HUES48 (cell line): ENCODE measurements around the gene CPNE4.

Experiments used
- H3K27ac ChIP-seq: one replicate; pipeline ENCODE4 v1.7.0; 2013; ENCODE audit warnings: low read depth, low read length, inconsistent platforms
- H3K27me3 ChIP-seq: 2 replicates; pipeline ENCODE4 v1.6.1; 2013; ENCODE audit warnings: mild to moderate bottlenecking, low read length; ENCODE audit not compliant: control insufficient read depth, insufficient read depth
- H3K36me3 ChIP-seq: 2 replicates; pipeline ENCODE4 v1.6.1; 2013; ENCODE audit warnings: low read length; ENCODE audit not compliant: control insufficient read depth, insufficient read depth
- H3K4me1 ChIP-seq: 2 replicates; pipeline ENCODE4 v1.6.1; 2013; ENCODE audit warnings: mild to moderate bottlenecking, low read length; ENCODE audit not compliant: control insufficient read depth, insufficient read depth
- H3K4me3 ChIP-seq: 2 replicates; pipeline ENCODE4 v1.5.1; 2013; ENCODE audit warnings: mild to moderate bottlenecking, low read depth, low read length
- H3K9ac ChIP-seq: 2 replicates; pipeline ENCODE4 v1.6.1; 2013; ENCODE audit warnings: mild to moderate bottlenecking, low read depth, low read length, moderate library complexity
- H3K9me3 ChIP-seq: 2 replicates; pipeline ENCODE4 v1.6.1; 2013; ENCODE audit warnings: low read length; ENCODE audit not compliant: control insufficient read depth, insufficient read depth

CPNE4 gene

DNA sequence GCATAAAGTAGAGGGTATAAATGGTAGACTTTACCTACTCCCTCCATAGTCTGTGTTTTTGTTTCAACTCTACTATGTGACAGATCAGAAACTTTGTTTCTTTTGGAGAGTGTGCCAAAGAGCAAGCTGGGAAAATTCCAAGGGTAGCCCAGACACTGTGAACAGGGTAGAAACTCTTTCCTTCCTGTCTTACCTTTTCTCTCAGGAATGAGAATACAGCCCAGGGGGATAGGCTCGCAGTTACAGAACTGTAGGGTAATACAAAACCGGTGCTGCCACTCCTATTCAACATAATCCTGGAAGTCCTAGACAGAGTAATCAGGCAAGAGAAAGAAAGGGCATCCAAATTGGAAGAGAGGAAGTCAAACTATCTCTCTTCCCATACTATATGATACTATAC, 256.3 kb downstream of the CPNE4 start:
- no peak overlapping the region for H3K4me3 ChIP-seq
- no peak overlapping the region for H3K27ac ChIP-seq
- no peak overlapping the region for H3K9ac ChIP-seq
- no peaks in the 10 kb centered on the region; the same call in 1 of the 2 replicates for H3K9me3 ChIP-seq
- H3K27me3 ChIP-seq: no peaks in the 10 kb centered on the region
- no peaks in the 10 kb centered on the region for H3K4me1 ChIP-seq
- H3K36me3 ChIP-seq: no peaks in the 10 kb centered on the region

DNA sequence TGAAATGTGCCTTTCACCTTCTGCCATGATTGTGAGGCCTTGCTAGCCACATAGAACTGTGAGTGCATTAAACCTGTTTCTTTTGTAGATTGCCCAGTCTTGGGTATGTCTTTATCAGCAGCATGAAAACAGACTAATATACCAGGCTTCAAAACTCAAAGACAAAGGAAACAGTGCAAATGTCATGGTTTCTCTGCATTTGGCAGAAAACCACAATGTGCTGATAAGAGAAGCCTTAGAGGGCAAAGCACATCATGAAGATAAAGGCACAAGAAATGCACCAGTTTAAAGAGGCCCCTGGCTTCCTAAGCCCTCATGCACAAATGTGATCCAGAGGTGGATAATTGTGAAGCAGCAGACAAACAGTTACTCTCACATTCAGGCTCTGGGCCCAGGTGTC, 259.2 kb downstream of the CPNE4 start:
- Histone ChIP-seq H3K4me3 (no peak overlapping the region), H3K27ac (no peak overlapping the region), H3K27me3 (no peaks in the 10 kb centered on the region), H3K36me3 (no peaks in the 10 kb centered on the region), H3K9ac (no peak overlapping the region), H3K4me1 (no peaks in the 10 kb centered on the region), H3K9me3 (no peaks in the 10 kb centered on the region; the same call in 1 of the 2 replicates)

- H3K4me1 ChIP-seq: no peaks in the 10 kb centered on the region
- no peak overlapping the region for H3K27ac ChIP-seq
- H3K9me3 ChIP-seq: no peaks in the 10 kb centered on the region
- H3K36me3 ChIP-seq: no peaks in the 10 kb centered on the region
- no peak overlapping the region for H3K4me3 ChIP-seq
- no peaks in the 10 kb centered on the region for H3K27me3 ChIP-seq
- H3K9ac ChIP-seq: no peak overlapping the region
Measured at GRCh38 chr3:131772269-131773026, 262.4 kb downstream of the CPNE4 start.

- H3K27me3 ChIP-seq: no peaks in the 10 kb centered on the region
- no peak overlapping the region for H3K4me3 ChIP-seq
- H3K9me3 ChIP-seq: no peaks in the 10 kb centered on the region
- no peak overlapping the region for H3K27ac ChIP-seq
- H3K4me1 ChIP-seq: no peaks in the 10 kb centered on the region
- H3K9ac ChIP-seq: no peak overlapping the region
- H3K36me3 ChIP-seq: no peaks in the 10 kb centered on the region
Measured at GRCh38 chr3:131762981-131763564, 271.7 kb downstream of the CPNE4 start.

- Histone ChIP-seq H3K27me3 (no peaks in the 10 kb centered on the region), H3K9ac (no peak overlapping the region), H3K4me3 (no peak overlapping the region), H3K4me1 (no peaks in the 10 kb centered on the region), H3K27ac (no peak overlapping the region), H3K9me3 (no peaks in the 10 kb centered on the region), H3K36me3 (no peaks in the 10 kb centered on the region)
Measured at GRCh38 chr3:131756405-131756804, 278.4 kb downstream of the CPNE4 start.

GRCh38 chr3:131755380-131755779, 279.4 kb downstream of the CPNE4 start:
- Histone ChIP-seq H3K36me3 (no peaks in the 10 kb centered on the region), H3K9ac (no peak overlapping the region), H3K9me3 (no peaks in the 10 kb centered on the region), H3K27ac (no peak overlapping the region), H3K27me3 (no peaks in the 10 kb centered on the region), H3K4me1 (no peaks in the 10 kb centered on the region), H3K4me3 (no peak overlapping the region)

DNA sequence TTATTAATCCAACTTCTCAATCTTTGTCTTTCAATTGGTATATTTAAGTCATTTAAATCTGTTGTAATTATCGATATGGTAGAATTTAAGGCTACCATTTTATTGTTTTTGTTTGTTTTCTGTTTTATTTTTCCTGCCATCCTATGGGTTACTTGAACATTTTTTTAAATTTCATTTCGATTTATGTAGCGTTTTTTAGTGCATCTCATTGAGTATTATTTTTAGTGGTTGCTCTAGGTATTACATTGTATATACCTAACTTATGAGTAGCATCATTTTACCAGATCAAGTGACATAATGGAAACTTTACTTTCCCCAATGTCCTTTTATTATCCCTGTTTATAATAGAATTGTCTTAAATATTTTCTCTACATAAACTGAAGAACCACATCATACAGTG, 284.6 kb downstream of the CPNE4 start:
- H3K4me3 ChIP-seq: no peak overlapping the region
- no peaks in the 10 kb centered on the region for H3K9me3 ChIP-seq
- no peak overlapping the region for H3K9ac ChIP-seq
- no peaks in the 10 kb centered on the region for H3K27me3 ChIP-seq
- no peaks in the 10 kb centered on the region for H3K36me3 ChIP-seq
- H3K27ac ChIP-seq: no peak overlapping the region
- peaks cover 11% of the 10 kb centered on the region for H3K4me1 ChIP-seq

DNA sequence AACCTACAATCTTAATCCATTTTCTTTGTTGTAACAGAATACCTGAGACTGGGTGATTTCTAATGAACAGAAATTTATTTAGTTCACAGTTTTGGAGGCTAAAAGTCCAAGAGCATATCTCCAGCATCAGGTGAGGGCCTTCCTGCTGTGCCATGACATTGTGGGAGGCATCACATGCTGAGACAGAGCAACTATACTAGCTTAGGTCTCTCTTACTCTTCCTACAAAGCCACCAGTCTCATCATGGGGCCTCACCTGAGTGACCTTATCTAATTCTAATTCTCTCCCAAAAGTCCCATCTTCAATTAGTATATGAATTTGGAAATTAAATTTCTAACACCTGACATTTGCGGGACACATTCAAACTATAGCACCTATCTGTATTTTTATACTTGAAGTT, 285.0 kb downstream of the CPNE4 start:
- Histone ChIP-seq H3K4me1 (peaks cover 11% of the 10 kb centered on the region), H3K27me3 (no peaks in the 10 kb centered on the region), H3K9me3 (no peaks in the 10 kb centered on the region), H3K9ac (no peak overlapping the region), H3K36me3 (no peaks in the 10 kb centered on the region), H3K4me3 (no peak overlapping the region), H3K27ac (no peak overlapping the region)

DNA sequence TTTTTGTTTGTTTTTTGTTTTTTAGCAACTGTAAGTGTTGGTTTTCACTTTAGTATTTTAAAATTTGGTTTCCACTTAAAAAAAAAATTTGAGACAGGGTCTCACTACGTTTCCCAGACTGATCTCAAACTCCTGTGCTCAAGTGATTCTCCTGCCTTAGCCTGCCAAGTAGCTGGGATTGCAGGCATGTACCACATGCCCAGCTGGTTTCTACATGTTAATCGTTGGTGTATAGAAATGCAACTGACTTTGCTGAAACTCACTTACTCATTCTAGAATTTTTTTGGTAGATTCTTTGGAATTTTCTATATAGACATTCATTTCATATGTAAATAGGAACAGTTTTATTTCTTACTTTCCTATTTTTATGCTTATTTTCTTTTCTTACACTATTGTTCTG, 287.3 kb downstream of the CPNE4 start:
- H3K4me1 ChIP-seq: peaks cover 11% of the 10 kb centered on the region
- H3K9ac ChIP-seq: no peak overlapping the region
- no peaks in the 10 kb centered on the region for H3K36me3 ChIP-seq
- no peaks in the 10 kb centered on the region for H3K9me3 ChIP-seq
- no peak overlapping the region for H3K4me3 ChIP-seq
- no peaks in the 10 kb centered on the region for H3K27me3 ChIP-seq
- H3K27ac ChIP-seq: no peak overlapping the region

DNA sequence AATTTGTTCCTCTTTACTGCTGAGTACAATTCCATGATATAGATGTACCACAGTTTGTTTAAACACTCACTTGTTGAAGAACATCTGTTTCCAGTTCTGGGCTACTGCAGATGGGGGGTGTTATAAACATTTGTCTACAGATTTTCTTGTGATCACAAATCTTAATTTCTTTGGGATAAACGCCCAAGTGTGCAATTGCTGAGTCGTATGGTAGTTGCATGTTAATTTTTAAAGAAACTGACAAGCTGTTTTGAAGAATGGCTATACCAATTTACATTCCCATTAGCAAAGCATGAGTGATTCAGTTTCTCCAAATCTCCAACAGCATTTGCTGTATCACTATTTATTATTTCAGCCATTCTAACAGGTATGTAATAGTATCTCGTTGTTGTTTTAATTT, 290.0 kb downstream of the CPNE4 start:
- H3K36me3 ChIP-seq: no peaks in the 10 kb centered on the region
- no peaks in the 10 kb centered on the region for H3K27me3 ChIP-seq
- no peaks in the 10 kb centered on the region for H3K9me3 ChIP-seq
- peaks cover 8% of the 10 kb centered on the region for H3K4me1 ChIP-seq
- H3K4me3 ChIP-seq: no peak overlapping the region
- H3K27ac ChIP-seq: no peak overlapping the region
- no peak overlapping the region for H3K9ac ChIP-seq

GRCh38 chr3:131743126-131743525, 291.7 kb downstream of the CPNE4 start:
- no peaks in the 10 kb centered on the region for H3K27me3 ChIP-seq
- no peaks in the 10 kb centered on the region for H3K36me3 ChIP-seq
- H3K27ac ChIP-seq: no peak overlapping the region
- H3K4me1 ChIP-seq: peaks cover 11% of the 10 kb centered on the region; the same call in 1 of the 2 replicates
- H3K4me3 ChIP-seq: no peak overlapping the region
- H3K9ac ChIP-seq: no peak overlapping the region
- H3K9me3 ChIP-seq: no peaks in the 10 kb centered on the region
